ENCODE data around the gene ISL1. TPM values are rescaled to one million over a fixed set of nuclear protein-coding genes. Genes with fewer than 3 reads are reported as not detected.

ISL1 gene
- total and polyA plus RNA-seq, 4 donors = 0.69 TPM; not detected in 3

DNA sequence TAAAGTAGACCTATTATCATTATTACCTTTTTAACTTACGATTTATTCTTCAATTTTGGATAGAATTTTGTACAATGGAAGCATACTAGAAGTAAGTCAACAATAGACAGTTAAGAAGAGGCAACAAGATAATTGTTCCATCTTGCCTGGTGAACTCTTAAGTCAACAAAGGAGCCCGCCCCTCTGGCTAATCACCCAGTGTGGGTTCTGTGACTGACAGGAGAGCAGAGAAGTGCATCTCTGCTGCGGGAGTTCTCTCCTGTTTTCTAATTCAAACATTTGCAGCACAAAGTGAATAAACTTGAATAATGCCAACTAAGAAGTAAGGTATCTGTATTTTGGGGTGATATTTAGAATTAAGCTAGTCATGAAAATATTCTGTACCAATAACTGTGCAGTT, 6.7 kb upstream of the ISL1 start:
- DNase-seq (no peak), ATAC-seq (ENCODE audit: low FRiP score) (no peak)
- intact Hi-C loops (cut with DNase I) = no loop called here
- H3K9me3 ChIP-seq (ENCODE audit: control insufficient read depth, low read length) = peaks cover 2% of the 10 kb centered on the region
- peaks cover 0 to 1% of the 10 kb centered on the region in 2 donors for H3K27me3 ChIP-seq (ENCODE audit: control insufficient read depth in 1 of 2, insufficient read depth in 2 of 2, low read length in 1 of 2)
- H3K4me1 ChIP-seq (ENCODE audit: control insufficient read depth in 1 of 2, insufficient read depth in 2 of 2, low read length in 2 of 2) = no peaks in the 10 kb centered on the region
- 20 to 27% methylated on average over 3 of the region's 3 CpGs for WGBS, 2 donors
- H3K27ac ChIP-seq (ENCODE audit: low read depth in 1 of 2, low read length in 2 of 2) = no peak overlapping the region
- H3K36me3 ChIP-seq (ENCODE audit: control insufficient read depth in 1 of 2, insufficient read depth in 2 of 2, low read length in 1 of 2) = no peaks in the 10 kb centered on the region
- H3K4me3 ChIP-seq (ENCODE audit: low read length in 2 of 2) = no peak overlapping the region

DNA sequence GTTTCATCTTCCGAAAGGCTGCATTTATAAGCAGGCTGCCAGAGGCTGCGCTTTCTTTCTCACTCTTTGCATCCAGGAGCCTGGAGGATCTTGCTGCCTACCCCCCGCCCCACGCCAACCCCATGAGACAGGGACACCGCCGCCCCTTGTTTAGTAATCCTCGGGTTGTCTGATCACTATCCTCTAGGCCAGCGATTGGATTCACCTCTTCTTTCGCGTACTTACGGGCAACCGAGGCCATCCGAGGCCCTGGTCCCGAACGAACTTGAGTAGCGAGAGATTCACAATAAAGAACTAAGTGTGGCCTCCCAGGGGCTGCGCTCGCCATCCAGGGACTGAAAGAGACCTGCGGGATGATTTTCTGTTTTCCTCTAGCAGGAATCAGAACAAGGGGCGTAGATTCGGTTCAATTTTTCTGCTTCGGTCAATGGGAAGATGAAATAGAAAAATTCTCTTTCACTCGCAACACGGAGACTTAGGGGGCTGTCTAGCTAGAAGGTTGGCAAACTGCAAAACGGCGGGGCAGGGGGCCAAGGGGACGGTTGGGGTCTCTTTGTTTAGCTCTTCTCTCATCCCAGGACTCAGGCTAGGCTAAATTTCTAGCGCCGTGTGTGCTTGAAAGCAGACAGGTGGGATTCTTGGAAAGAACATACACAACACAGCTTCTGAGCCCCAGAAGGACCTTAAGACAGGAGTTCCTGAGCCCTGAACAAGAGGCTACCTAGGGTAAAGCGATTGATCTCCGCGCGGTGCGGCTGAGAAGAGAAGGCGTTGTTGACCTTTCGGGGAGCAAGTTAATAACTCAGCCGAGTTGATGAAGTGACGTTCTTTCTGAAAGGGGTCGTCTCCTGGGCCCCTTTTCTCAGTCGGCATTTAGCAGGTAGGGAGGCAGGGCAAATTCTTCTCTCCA, 5.8 kb upstream of the ISL1 start:
- H3K4me1 ChIP-seq (ENCODE audit: control insufficient read depth in 1 of 2, insufficient read depth in 2 of 2, low read length in 2 of 2) = no peaks in the 10 kb centered on the region
- DNase-seq (no peak), ATAC-seq (ENCODE audit: low FRiP score) (no peak)
- intact Hi-C loops (cut with DNase I) = no loop called here
- no peak overlapping the region for H3K4me3 ChIP-seq (ENCODE audit: low read length in 2 of 2)
- 5 to 17% methylated on average over 40 of the region's 40 CpGs for WGBS, 2 donors
- peaks cover 2% of the 10 kb centered on the region for H3K9me3 ChIP-seq (ENCODE audit: control insufficient read depth, low read length)
- no peak overlapping the region for H3K27ac ChIP-seq (ENCODE audit: low read depth in 1 of 2, low read length in 2 of 2)
- peaks cover 0 to 1% of the 10 kb centered on the region in 2 donors for H3K27me3 ChIP-seq (ENCODE audit: control insufficient read depth in 1 of 2, insufficient read depth in 2 of 2, low read length in 1 of 2)
- no peaks in the 10 kb centered on the region for H3K36me3 ChIP-seq (ENCODE audit: control insufficient read depth in 1 of 2, insufficient read depth in 2 of 2, low read length in 1 of 2)

DNA sequence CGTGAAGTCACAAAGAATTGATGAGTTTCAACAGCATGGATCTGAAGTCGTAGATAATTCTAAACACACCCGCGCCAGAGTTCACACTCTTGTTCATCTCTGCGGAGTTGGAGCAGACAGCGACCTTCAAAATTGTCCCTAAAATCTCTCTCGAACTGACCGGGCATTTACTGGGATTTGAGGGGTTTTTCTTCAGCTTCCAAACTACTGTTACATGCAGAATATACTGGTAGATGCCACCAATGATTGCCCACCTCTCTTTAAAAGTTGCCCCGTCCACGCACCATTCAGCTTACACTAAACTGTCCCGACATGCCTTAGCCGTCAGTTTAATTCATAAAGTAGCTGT, 5.2 kb upstream of the ISL1 start:
- peaks cover 2% of the 10 kb centered on the region for H3K9me3 ChIP-seq (ENCODE audit: control insufficient read depth, low read length)
- no peak overlapping the region for H3K27ac ChIP-seq (ENCODE audit: low read depth in 1 of 2, low read length in 2 of 2)
- intact Hi-C loops (cut with DNase I) = no loop called here
- DNase-seq (no peak), ATAC-seq (ENCODE audit: low FRiP score) (no peak)
- peaks cover 0 to 4% of the 10 kb centered on the region in 2 donors for H3K27me3 ChIP-seq (ENCODE audit: control insufficient read depth in 1 of 2, insufficient read depth in 2 of 2, low read length in 1 of 2)
- H3K4me1 ChIP-seq (ENCODE audit: control insufficient read depth in 1 of 2, insufficient read depth in 2 of 2, low read length in 2 of 2) = no peaks in the 10 kb centered on the region
- no peak overlapping the region for H3K4me3 ChIP-seq (ENCODE audit: low read length in 2 of 2)
- no peaks in the 10 kb centered on the region for H3K36me3 ChIP-seq (ENCODE audit: control insufficient read depth in 1 of 2, insufficient read depth in 2 of 2, low read length in 1 of 2)
- WGBS, 2 donors = 1 to 10% methylated on average over 12 of the region's 12 CpGs

DNA sequence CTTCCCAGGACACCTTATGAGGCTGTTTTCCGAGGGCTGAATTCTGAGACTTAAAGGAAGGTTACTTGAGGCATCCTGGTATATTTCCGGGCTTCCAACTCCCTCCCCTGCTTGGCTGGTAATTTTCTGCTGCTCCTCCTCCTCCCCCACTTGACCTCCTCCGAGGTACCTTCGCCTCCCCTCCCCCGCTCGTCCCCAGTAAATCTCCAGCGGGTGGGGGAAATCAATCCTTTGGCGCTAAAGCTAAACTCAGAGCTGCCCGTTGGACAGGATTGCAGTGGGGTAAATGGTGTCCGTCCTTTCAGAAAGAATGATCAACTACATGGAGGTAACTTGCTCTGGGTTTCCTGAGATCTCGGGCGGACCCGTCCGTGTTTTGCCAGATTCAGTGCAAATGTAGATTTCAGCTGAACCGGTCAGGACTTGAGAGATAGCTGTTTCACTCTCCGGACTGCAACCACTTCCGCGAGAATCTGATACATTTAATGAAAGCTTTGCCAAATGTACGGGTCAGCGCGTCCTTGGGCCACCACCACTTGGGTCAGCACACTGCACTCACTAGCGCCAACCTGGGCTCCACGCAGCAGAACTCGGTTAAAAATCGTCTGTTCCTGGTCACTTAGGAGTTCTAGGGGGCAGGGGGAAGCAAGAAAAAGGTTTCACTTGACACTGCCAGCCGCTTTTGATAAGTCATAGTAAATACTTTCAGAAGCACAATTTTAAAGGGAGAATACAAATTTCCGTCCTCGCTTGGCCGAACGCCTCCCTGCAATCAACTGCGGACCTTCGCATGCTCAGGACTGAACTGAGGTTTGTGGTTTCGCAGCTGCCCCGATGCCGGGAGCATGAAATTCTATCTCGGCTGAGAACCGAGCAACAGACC, 4.6 kb upstream of the ISL1 start:
- DNase-seq (no peak), ATAC-seq (ENCODE audit: low FRiP score) (no peak)
- WGBS, 2 donors = 2 to 3% methylated on average over 37 of the region's 37 CpGs
- intact Hi-C loops (cut with DNase I) = no loop called here
- Histone ChIP-seq H3K27ac (ENCODE audit: low read depth in 1 of 2, low read length in 2 of 2) (no peak overlapping the region), H3K36me3 (ENCODE audit: control insufficient read depth in 1 of 2, insufficient read depth in 2 of 2, low read length in 1 of 2) (no peaks in the 10 kb centered on the region), H3K4me1 (ENCODE audit: control insufficient read depth in 1 of 2, insufficient read depth in 2 of 2, low read length in 2 of 2) (no peaks in the 10 kb centered on the region), H3K9me3 (ENCODE audit: control insufficient read depth, low read length) (peaks cover 2% of the 10 kb centered on the region), H3K27me3 (ENCODE audit: control insufficient read depth in 1 of 2, insufficient read depth in 2 of 2, low read length in 1 of 2) (peaks cover 0 to 4% of the 10 kb centered on the region in 2 donors), H3K4me3 (ENCODE audit: low read length in 2 of 2) (no peak overlapping the region)

DNA sequence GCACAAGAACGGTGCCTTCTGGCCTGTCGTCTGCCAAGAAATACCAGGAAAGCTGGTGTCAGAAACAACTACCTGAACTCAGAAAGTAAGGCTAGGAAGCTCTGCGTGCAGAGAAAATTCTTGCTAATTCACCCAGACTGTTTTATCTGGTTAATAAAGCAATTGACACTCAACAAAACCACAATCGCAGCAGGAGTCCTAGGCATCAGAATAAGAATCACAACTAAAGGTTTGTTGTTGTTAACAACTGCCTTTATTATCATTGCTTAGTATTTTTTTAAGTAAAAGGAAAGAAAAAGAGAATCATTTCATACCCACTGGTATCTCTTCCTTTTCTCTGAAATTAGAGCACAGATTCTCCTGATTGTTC, 3.9 kb upstream of the ISL1 start:
- no peak for ATAC-seq (ENCODE audit: low FRiP score)
- intact Hi-C loops (cut with DNase I) = no loop called here
- H3K27me3 ChIP-seq (ENCODE audit: control insufficient read depth in 1 of 2, insufficient read depth in 2 of 2, low read length in 1 of 2) = peaks cover 0 to 2% of the 10 kb centered on the region in 2 donors

DNA sequence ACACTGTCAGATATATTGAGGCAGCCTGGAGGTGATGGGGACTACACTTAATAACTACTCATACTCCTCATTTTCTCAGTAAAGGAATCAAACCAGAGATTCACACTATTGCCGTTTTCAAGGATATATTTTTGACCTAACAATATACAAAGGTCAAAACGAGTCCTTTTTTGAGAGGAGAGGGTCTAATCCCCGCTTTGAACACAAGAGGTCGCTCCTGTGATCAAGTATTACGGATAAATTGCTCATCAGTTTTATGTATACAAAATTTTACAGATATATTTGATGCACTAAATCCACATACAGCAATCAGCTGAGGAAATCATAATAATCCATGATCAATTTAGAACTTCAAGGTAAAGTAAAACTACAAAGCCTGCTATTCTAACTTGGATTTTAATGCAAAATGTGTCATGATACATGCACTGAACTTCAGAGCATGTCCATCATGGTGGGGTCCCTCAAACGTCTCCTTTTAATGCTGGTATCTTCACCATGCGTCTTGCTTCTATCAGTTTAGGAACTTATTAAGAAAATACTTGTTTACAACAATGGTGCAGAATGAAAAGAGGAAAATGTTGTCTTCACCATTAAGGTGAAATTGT, 2.5 kb upstream of the ISL1 start:
- Histone ChIP-seq H3K9me3 (ENCODE audit: control insufficient read depth, low read length) (no peaks in the 10 kb centered on the region), H3K27me3 (ENCODE audit: control insufficient read depth in 1 of 2, insufficient read depth in 2 of 2, low read length in 1 of 2) (peaks cover 0 to 2% of the 10 kb centered on the region in 2 donors), H3K27ac (ENCODE audit: low read depth in 1 of 2, low read length in 2 of 2) (no peak overlapping the region), H3K4me1 (ENCODE audit: control insufficient read depth in 1 of 2, insufficient read depth in 2 of 2, low read length in 2 of 2) (no peaks in the 10 kb centered on the region), H3K4me3 (ENCODE audit: low read length in 2 of 2) (no peak overlapping the region), H3K36me3 (ENCODE audit: control insufficient read depth in 1 of 2, insufficient read depth in 2 of 2, low read length in 1 of 2) (no peaks in the 10 kb centered on the region)
- no peak for ATAC-seq (ENCODE audit: low FRiP score)
- intact Hi-C loops (cut with DNase I) = no loop called here
- WGBS, 2 donors = 4 to 6% methylated on average over 7 of the region's 7 CpGs
- DNase-seq = no peak

More for the DNA sequence above, 3.9 kb upstream of the ISL1 start:
- no peaks in the 10 kb centered on the region for H3K9me3 ChIP-seq (ENCODE audit: control insufficient read depth, low read length)
- no peak overlapping the region for H3K27ac ChIP-seq (ENCODE audit: low read depth in 1 of 2, low read length in 2 of 2)
- no peaks in the 10 kb centered on the region for H3K4me1 ChIP-seq (ENCODE audit: control insufficient read depth in 1 of 2, insufficient read depth in 2 of 2, low read length in 2 of 2)
- no peak overlapping the region for H3K4me3 ChIP-seq (ENCODE audit: low read length in 2 of 2)
- no peaks in the 10 kb centered on the region for H3K36me3 ChIP-seq (ENCODE audit: control insufficient read depth in 1 of 2, insufficient read depth in 2 of 2, low read length in 1 of 2)
- no peak for DNase-seq
- WGBS, 2 donors = 1 to 5% methylated on average over 4 of the region's 4 CpGs

DNA sequence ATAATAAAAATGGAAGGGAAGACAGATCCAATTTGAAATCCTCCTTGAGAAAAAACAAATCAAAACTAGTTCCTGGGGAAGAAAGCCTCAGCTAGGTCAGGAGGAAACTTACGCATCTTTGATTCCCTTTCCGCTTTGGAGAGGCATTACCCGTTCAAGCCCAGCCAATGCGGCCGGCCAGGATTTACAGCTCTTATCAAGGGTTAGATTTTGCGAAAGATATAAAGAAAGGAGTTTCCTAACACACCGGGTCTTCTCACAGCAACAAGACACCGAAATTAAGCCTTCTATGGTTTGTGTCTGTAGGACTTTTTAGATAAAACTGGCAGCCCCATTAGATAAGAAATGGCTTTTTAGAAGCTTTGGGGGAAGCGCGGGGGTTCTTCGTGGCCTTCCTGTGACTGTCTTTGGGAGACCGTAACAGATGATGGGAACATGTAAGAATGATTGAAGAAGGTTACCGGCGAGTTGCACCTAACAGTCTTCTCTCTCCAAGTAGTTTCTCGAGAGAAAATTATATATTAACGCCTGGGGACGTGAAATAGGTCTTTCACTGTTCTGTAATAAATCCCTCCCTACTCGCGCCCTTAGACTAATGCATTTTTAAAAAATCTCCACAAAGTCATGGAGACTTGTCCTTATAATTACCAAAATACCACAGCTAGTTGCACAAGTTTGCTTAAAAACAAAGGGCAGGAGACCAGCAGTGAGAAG, 1.3 kb upstream of the ISL1 start:
- intact Hi-C loops (cut with DNase I) = no loop called here
- no peak overlapping the region for H3K27ac ChIP-seq (ENCODE audit: low read depth in 1 of 2, low read length in 2 of 2)
- H3K4me1 ChIP-seq (ENCODE audit: control insufficient read depth in 1 of 2, insufficient read depth in 2 of 2, low read length in 2 of 2) = no peaks in the 10 kb centered on the region
- peaks cover 0 to 4% of the 10 kb centered on the region in 2 donors for H3K27me3 ChIP-seq (ENCODE audit: control insufficient read depth in 1 of 2, insufficient read depth in 2 of 2, low read length in 1 of 2)
- H3K4me3 ChIP-seq (ENCODE audit: low read length in 2 of 2) = peak overlapping the region in 1 of 2 donors; percentile 9
- 5 to 9% methylated on average over 19 of the region's 19 CpGs for WGBS, 2 donors
- H3K36me3 ChIP-seq (ENCODE audit: control insufficient read depth in 1 of 2, insufficient read depth in 2 of 2, low read length in 1 of 2) = no peaks in the 10 kb centered on the region
- ATAC-seq (ENCODE audit: low FRiP score) (no peak), DNase-seq (no peak)
- H3K9me3 ChIP-seq (ENCODE audit: control insufficient read depth, low read length) = no peaks in the 10 kb centered on the region

DNA sequence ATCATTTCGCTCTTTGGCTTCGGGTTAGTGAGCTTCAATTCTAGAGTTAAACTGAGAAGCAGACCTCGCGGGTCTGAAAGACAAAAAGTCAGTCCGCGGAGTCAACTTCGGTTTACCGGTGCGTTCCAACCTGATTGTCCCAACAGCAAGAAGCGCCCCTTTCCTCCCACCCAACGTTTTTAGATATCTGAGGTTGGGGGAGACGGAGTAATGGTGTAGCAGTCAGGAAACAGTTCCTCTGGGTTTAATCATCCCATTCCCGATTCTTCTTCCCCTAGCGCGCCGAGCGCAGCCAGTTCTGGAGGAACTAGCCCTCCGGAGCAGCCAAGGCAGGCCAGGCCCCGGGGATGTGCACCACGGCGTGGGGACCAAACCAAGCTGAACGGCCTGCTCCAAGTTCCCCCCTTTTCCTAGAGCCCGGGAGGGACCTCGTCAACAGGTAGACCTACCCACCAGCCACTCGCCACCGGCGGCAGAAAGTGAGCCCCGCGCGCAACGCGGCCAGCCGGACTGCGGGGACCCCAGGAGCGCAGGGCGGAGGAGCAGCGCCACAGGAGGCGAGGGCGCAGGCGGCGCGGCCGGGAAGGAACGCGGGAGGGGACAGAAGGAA, 622 bp upstream of the ISL1 start:
- intact Hi-C loops (cut with DNase I) = no loop called here
- H3K9me3 ChIP-seq (ENCODE audit: control insufficient read depth, low read length) = no peaks in the 10 kb centered on the region
- H3K27me3 ChIP-seq (ENCODE audit: control insufficient read depth in 1 of 2, insufficient read depth in 2 of 2, low read length in 1 of 2) = peaks cover 0 to 5% of the 10 kb centered on the region in 2 donors
- DNase-seq (no peak), ATAC-seq (ENCODE audit: low FRiP score) (peak; percentile 39)
- no peaks in the 10 kb centered on the region for H3K36me3 ChIP-seq (ENCODE audit: control insufficient read depth in 1 of 2, insufficient read depth in 2 of 2, low read length in 1 of 2)
- no peak overlapping the region for H3K27ac ChIP-seq (ENCODE audit: low read depth in 1 of 2, low read length in 2 of 2)
- H3K4me1 ChIP-seq (ENCODE audit: control insufficient read depth in 1 of 2, insufficient read depth in 2 of 2, low read length in 2 of 2) = no peaks in the 10 kb centered on the region
- H3K4me3 ChIP-seq (ENCODE audit: low read length in 2 of 2) = peak overlapping the region in 1 of 2 donors; percentile 27
- 2% methylated on average over 40 to 45 of the region's 45 CpGs for WGBS, 2 donors

All from aorta (tissue), 5 donors.